ENCODE data around the gene POLG. TPM values are rescaled to one million over a fixed set of nuclear protein-coding genes. Genes with fewer than 3 reads are reported as not detected.

The POLG gene
- total and polyA plus RNA-seq, 2 of the 4 experiments (the other 2 are of a cell fraction): 19.9 to 30.6 TPM

Small RNA genes lying within 50 kb of the gene (microRNA-seq; reads per million reads assigned to microRNA genes)
- gene MIR6766 (ENCODE audit: insufficient read depth in 1 of 2, insufficient read length in 1 of 2, unreplicated experiment in 1 of 2): 0 reads per million in 2 experiments
- gene MIR9-3 (ENCODE audit: unreplicated experiment): not detected

Small RNA genes lying within 50 kb of the gene (small RNA-seq; reads per million reads assigned to genes)
- 0 reads per million in 5 experiments for gene MIR6766

Other genes with a start within 250 kb of the POLG start
- gene ABHD2, start 246.4 kb downstream of the POLG start, total RNA-seq (2012; rRNA removed): 56.9 and 62.9 TPM in 2 replicates
- 29.4 and 31.2 TPM in 2 replicates for gene ABHD2, start 246.4 kb downstream of the POLG start, polyA plus RNA-seq (2012; rRNA removed)
- gene RLBP1, start 113.2 kb downstream of the POLG start, total RNA-seq (2012; rRNA removed): not detected in 2 replicates
- not detected in 2 replicates for gene RLBP1, start 113.2 kb downstream of the POLG start, polyA plus RNA-seq (2012; rRNA removed)
- gene FANCI, start 90.8 kb downstream of the POLG start, total RNA-seq (2012; rRNA removed): 25.6 and 34.2 TPM in 2 replicates
- gene FANCI, start 90.8 kb downstream of the POLG start, polyA plus RNA-seq (2012; rRNA removed): 11.6 and 13.2 TPM in 2 replicates
- not detected in 2 replicates for gene RHCG, start 161.8 kb upstream of the POLG start, total RNA-seq (2012; rRNA removed)
- not detected in 2 replicates for gene RHCG, start 161.8 kb upstream of the POLG start, polyA plus RNA-seq (2012; rRNA removed)
- 3.0 and 3.3 TPM in 2 replicates for gene TICRR, start 240.6 kb upstream of the POLG start, total RNA-seq (2012; rRNA removed)
- 4.0 and 4.2 TPM in 2 replicates for gene TICRR, start 240.6 kb upstream of the POLG start, polyA plus RNA-seq (2012; rRNA removed)

Data from IMR-90 (cell line).